Choroid plexus epithelial cell (primary cell): Measurements from ENCODE around the gene SLA2.
"Not testable (repeated sequence)": the region's sequence is repeated elsewhere in the genome, so short reads cannot be mapped to it uniquely, and the experiment has no call there.

Source experiments
- DNase-seq: peaks from one replicate; pipeline ENCODE4 v3.0.0-alpha.2; 2010; ENCODE audit warnings: low read depth
- H3K4me3 ChIP-seq: 2 replicates; pipeline ENCODE4 v1.5.1; 2011; ENCODE audit warnings: low read depth, mild to moderate bottlenecking, control low read depth, low read length, moderate library complexity
- TF ChIP-seq, protein P1 (sequence below): conservative IDR thresholded peaks from 2 replicates; pipeline ENCODE4 v1.5.1; 2011; ENCODE audit warnings: low read depth, mild to moderate bottlenecking, control low read depth, inconsistent platforms, low read length, moderate library complexity

The SLA2 gene

GRCh38 chr20:36645998-36646397 lies at the start of gene SLA2:
Gene SLA2, minus strand, starts transcription at chr20:36646196. Its CDS starts 4,861 bp downstream, at chr20:36641335.
- H3K4me3 ChIP-seq = no peak within 1 kb of the TSS
- DNase-seq = no peak
- TF ChIP-seq, protein P1, sequence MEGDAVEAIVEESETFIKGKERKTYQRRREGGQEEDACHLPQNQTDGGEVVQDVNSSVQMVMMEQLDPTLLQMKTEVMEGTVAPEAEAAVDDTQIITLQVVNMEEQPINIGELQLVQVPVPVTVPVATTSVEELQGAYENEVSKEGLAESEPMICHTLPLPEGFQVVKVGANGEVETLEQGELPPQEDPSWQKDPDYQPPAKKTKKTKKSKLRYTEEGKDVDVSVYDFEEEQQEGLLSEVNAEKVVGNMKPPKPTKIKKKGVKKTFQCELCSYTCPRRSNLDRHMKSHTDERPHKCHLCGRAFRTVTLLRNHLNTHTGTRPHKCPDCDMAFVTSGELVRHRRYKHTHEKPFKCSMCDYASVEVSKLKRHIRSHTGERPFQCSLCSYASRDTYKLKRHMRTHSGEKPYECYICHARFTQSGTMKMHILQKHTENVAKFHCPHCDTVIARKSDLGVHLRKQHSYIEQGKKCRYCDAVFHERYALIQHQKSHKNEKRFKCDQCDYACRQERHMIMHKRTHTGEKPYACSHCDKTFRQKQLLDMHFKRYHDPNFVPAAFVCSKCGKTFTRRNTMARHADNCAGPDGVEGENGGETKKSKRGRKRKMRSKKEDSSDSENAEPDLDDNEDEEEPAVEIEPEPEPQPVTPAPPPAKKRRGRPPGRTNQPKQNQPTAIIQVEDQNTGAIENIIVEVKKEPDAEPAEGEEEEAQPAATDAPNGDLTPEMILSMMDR = no peak

DNA sequence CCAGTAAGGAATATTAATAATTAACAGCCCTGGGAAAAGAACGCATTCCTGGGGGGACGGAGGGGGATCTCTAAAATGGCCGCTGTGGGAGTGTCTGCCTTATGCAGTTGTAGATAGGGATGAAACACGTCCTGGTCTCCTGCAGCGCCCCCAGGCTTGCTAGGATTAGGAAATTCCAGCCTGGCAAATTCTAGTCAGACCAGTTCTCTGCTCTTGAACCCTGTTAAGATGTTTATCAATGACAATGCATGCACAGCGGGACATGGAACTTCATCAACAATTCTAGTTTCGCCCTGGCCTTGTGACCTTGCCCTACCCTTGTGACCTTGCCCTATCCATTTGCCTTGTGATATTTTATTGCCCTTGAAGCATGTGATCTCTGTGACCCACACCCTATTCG lies 49.5 kb upstream of the SLA2 start:
- not testable (repeated sequence) for H3K4me3 ChIP-seq, DNase-seq

GRCh38 chr20:36688630-36689029 lies 42.6 kb upstream of the SLA2 start:
- TF ChIP-seq, protein P1 = no peak
- no peak overlapping the region for H3K4me3 ChIP-seq
- no peak for DNase-seq

- no peak for DNase-seq
- TF ChIP-seq, protein P1 = no peak
- no peak overlapping the region for H3K4me3 ChIP-seq
Observed at GRCh38 chr20:36687850-36688249, 41.9 kb upstream of the SLA2 start.

DNA sequence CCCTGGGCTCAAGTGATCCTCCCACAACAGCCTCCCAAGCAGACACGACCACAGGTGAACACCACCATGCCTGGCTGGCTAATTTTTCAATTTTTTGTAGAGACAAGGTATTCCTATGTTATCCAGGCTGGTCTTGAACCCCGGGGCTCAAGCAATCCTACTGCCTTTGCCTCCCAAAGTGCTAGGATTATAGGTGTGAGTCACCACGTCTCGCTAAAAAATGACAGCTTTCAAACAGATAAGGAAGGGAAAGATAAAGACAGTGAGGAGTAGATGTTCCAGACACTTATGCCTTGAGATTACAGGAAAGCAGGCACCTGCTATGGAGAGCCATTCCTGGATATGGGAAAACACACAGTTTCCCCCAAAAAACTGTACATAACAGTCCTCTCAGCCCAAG lies 40.9 kb upstream of the SLA2 start:
- H3K4me3 ChIP-seq = no peak overlapping the region
- TF ChIP-seq, protein P1 = no peak
- no peak for DNase-seq

GRCh38 chr20:36686504-36686903 lies 40.5 kb upstream of the SLA2 start:
- TF ChIP-seq, protein P1 = no peak
- no peak for DNase-seq

GRCh38 chr20:36684747-36685146 lies 38.8 kb upstream of the SLA2 start:
- DNase-seq = no peak
- TF ChIP-seq, protein P1 = no peak
- no peak overlapping the region for H3K4me3 ChIP-seq

More at GRCh38 chr20:36686504-36686903, 40.5 kb upstream of the SLA2 start:
- no peak overlapping the region for H3K4me3 ChIP-seq

DNA sequence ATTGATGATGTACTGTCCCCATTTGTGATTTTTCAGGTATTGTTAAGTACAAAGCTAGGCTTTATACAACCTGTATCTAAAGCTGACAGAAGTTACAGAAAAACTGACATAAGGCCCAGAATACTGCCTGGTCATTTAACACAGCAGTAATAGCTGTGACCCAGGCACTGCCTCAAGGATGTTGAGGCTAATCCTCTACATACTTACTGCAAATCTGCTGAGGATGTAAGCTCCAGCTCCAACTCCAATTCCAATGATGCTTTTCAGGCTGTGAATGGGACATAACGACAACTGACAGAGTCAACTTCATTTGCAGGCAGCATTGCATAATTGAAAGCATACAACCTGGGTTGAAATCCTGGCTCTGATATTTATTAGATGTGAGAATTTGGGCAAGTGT lies 36.3 kb upstream of the SLA2 start:
- TF ChIP-seq, protein P1 = no peak
- DNase-seq = no peak
- no peak overlapping the region for H3K4me3 ChIP-seq
